HG02840 (cell line): ENCODE results near the gene ARHGEF9.

Experiments used
- ATAC-seq: cut with Tn5 transposase; IDR thresholded peaks from one replicate; pipeline ENCODE4 v1.9.1; 2021; ENCODE audit warnings: mild to moderate bottlenecking, moderate library complexity, moderate number of reproducible peaks; ENCODE audit not compliant: unreplicated experiment, low FRiP score

Gene ARHGEF9

GRCh38 chrX:63747331-63747730, 37.7 kb downstream of the ARHGEF9 start:
- no peak for ATAC-seq

DNA sequence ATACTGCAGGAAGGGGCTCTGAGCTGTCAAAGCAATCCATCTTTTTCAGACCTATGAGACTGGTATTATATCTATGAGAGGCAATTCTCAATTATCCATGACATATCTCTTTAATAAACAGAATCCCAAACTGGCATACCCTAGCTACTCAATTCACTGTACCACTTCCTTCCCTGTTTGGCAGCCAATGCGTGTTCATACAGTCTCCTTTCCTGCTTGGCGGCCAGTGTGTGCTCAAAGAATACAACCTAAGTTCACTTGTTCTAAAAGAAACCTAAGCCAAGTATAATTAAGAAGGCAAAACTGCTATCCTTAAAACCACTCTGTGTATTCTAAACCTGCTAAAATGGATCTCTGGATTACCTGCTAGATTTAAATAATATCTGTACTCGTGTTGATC, 38.3 kb downstream of the ARHGEF9 start:
- ATAC-seq, result no peak

DNA sequence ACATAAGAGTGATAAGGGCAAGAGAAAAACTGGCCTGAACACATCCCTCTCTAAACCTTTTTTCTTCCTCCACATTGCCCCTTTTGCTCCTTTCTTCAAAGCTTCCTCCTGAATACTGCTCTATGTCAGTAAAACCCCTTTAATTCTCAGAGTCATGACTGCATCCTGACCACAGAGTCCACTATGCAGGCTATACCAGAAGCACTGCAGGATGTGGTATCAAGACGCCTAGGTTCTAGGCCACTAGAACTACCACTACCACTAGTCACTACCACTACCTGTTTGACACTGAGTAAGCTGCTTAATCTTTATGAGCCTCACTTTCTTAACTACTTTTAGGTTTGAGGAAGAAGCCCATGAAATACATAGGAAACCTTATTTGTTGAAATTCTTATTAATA, 38.7 kb downstream of the ARHGEF9 start:
- ATAC-seq, result peak; percentile 69

- no peak for ATAC-seq
Measured at GRCh38 chrX:63744850-63745394, 40.1 kb downstream of the ARHGEF9 start.

DNA sequence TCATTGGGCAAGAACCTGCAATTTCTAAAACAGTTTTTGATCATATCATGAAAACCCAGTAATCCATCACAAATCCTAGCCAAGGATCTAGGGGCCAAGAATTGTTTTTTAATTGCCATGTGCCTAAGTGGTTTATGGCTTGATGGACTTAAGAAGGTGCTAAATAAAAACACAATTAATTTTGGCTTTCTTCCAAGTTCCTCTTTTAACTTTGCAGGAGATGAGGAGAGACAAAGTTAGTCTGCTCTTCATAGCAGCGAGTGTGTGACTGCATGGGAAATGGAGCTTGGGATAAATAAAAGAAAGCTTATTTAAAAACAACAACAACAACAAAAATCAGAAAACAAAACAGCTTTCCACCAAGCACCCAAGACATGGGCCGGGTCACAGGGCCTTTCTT, 41.4 kb downstream of the ARHGEF9 start:
- ATAC-seq, result no peak

GRCh38 chrX:63740382-63740781, 44.6 kb downstream of the ARHGEF9 start:
- ATAC-seq, result no peak

GRCh38 chrX:63739885-63740284, 45.1 kb downstream of the ARHGEF9 start:
- no peak for ATAC-seq

DNA sequence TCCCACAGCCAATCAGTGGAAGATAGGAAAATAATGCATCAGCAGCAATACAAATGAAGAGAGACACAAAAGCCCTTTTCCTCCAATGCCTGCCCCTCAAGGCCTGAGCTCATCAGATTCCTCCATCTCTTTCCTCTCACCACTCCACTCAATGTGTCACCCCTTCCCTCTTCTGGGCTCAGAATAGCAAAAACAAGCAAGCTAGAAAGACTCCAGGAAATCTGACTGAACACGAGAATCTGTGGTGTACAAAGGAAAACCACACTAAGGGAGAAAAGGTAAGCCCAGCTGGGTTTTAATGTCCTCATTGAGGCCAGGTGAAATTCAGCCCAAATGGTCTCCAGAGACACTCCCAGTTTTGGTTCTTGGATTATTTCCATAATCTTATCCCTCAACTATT, 46.3 kb downstream of the ARHGEF9 start:
- ATAC-seq, result no peak

DNA sequence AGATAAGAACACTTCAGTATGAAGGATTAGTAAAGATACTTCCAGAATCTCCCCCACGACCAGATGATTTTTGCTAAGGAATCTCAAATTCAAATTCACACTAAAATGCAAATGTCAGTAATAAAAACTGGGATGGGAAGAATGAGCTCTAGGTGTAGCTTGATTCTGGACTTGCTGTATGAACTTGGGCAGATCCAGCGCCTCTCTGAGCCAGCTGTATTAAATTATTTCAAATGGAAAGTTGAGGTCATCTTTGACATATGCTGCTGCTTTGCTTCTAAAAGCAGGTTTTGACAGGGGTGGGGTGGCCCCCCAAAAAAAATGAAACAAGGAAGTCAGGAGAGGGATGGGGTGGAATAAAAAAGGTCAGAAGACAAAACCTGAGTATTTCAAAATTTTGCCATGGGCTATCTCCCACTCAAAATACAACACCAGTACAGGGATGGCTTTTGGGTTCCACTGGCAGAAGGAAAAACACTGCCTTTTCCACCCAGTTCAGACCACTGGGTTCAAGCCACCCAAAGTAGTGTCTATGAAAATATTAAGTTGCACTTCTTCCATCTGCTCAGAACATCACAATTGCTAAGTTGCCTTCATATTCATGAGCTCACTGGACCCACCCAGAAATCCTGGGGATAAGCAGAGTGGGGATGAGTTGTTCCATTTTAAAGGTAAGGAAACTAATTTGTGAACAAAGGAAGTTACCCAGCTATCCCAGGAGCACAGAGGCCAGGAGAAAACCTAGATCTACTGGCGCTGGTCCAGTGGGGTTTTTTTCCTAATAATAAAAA, 47.7 kb downstream of the ARHGEF9 start:
- ATAC-seq, result no peak

GRCh38 chrX:63735882-63736281, 49.1 kb downstream of the ARHGEF9 start:
- no peak for ATAC-seq

DNA sequence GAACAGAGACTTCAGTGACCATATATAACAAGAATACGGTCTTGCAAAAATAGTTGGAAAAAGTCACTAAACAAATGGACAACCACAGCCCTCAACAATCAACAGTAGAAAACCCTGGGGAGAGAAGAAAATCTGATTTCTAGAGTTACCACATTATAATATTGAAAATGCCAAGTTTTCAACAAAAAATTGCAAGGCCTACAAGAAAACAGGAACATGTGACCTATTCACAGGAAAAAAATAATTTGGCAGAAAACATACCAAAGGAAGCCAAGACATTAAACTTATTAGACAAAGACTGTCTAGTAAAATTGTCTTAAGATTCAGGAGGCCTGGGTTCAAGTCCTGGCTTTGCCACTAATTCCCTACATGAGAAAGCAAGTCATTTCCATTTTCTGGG, 64.7 kb downstream of the ARHGEF9 start:
- no peak for ATAC-seq

DNA sequence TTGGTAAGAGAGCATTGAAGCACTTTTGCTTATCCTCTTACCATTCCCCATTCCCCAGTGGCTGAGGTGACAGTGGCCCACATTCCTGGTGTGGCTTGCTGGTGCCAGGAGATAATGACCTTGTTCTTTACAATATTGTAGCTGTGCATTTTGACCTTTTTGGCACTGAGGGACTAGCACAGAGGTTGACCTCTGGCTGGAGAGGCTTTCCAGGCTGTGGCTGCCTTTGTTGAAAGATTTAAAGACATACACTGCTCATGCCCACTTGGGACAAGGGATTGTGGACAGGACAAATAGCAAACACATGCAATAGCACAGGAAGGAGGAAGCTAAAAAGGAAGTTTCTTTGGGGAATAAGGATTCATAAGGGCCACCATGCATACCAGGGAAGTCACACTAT, 65.4 kb downstream of the ARHGEF9 start:
- ATAC-seq, result no peak

DNA sequence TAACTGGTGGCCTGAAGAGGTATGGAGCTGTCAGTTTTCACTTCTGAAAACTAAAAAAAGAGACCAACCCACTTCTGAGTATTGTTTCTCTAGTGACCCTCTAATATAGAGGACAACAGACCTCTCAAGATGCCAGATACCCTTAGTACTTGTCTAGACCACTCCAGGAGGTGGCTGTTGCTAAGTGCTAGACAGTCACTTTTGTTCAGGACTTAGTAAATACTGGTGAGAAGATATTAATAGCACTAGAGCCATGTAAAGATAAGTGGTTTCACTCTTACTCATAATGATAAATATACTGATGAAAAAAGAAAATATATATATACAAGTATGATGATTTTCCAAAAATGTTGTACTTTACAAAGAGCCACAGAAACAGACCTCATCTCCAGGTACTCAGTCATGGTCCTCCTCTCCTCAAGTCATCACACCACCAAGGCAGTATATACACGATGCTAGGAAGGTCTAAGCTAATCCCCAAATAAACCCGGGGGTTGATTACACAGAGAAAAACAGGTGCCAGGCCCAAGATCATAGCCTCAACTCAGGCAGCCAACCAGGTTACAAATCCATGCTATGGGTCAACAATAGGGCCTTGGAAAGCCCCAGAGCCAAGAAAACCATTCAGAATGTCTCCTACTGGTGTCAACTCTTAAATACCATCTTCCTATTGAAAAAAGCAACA, 66.9 kb downstream of the ARHGEF9 start:
- ATAC-seq, result no peak

- ATAC-seq, result no peak
Measured at GRCh38 chrX:63713526-63713925, 71.5 kb downstream of the ARHGEF9 start.

- ATAC-seq, result no peak
Measured at GRCh38 chrX:63708801-63709200, 76.2 kb downstream of the ARHGEF9 start.

- ATAC-seq, result no peak
Measured at GRCh38 chrX:63702556-63702955, 82.5 kb downstream of the ARHGEF9 start.

DNA sequence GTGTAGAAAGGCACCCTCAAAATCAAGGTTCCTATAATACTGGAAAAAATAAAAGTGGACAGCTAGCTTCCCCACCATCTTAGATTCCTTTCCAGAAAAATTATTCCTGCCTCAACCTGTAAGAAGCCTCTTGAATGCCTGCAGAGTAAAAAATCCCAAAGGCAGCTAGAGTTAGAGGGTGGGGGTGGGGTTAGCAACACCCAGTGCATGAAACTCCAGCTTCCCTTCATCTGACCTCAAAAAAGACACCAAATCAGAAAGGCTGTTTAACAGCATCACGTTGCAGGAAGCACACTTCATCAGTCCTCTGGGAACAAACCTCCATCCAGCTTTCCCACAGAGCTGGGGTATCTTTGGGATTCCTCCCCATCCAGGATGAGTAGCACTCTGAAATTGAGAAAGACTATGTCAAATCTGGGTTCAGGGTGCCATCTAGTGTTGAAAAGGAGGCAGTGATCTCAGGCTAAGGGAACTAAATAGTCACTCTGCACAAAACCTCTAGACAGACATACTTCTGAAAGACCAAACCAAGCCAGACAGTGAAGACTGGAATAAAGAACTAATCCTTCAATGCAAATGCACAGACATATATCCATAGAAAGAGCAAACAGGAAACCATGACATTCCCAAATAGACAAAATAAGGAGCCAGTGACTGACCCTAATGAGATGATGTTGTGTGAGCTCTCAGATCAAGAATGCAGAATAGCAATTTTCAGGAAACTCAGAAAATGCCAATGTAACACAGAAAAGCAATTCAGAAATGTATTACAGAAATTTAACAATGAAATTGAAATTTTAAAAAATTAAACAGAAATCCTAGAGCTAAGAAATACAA, 97.9 kb downstream of the ARHGEF9 start:
- no peak for ATAC-seq

GRCh38 chrX:63680423-63680822, 104.6 kb downstream of the ARHGEF9 start:
- no peak for ATAC-seq

DNA sequence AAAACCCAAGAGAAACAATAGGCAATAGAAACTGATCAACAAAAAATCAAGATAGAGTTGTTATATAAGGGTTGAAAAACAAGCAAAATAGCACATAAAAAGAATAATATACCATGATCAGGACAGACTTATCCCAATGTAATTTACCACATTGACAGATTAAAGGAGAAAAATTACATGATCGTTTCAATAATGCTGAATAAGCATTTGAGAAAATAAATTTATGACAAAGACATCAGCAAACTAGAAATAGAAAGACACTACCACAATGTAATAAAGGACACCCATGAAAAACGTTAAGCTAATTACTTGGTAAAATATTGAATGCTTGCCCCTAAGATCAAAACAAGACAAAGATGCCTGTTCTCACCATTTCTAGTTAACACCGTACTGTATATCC, 105.6 kb downstream of the ARHGEF9 start:
- ATAC-seq, result no peak

DNA sequence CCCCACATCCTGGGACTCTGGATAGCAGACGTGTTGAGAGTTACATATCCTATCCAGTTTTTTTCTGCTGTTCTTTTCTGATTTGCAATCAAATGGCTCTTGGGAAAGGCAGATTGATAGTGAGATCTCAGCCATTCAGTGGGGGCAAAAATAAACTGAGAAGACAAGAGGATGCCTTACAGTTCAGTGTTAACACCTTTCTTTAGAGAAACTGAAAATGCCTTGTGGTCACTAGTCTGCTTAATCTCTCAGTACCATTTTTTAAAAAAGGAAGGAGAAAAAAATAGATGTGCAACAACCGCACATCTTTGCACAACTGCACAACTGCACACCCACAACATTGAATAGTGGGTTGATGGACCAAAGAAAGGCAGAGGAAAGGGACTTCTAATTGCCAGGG, 109.3 kb downstream of the ARHGEF9 start:
- ATAC-seq, result no peak

DNA sequence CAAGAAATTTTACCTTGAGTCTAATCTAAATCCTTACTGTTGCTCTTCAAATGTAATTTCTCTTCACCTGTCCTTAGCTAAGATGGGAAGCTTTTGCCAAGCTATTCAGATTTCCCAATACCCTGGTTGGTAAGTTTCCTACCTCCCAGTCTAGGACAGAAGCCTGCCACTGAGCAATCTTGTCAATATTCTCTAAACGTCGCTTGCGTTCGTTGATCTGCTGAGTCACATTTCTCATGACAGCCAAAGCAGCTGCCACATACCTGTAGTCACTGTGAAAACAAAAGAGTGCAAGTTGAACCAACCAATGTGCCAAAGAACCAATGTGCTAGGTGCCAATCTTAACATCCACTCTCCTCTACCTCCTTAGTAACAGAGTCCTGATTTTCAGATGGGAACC, 111.1 kb downstream of the ARHGEF9 start:
- ATAC-seq, result no peak
